Endodermal cell (in vitro differentiated cells): ENCODE measurements around the gene B4GALT5. TPM values are rescaled to one million over a fixed set of nuclear protein-coding genes. Genes with fewer than 3 reads are reported as not detected.

Experiments
- DNase-seq: peaks from one replicate; pipeline ENCODE4 v3.0.0-alpha.2; 2017
- H3K27ac ChIP-seq: 2 replicates; pipeline ENCODE4 v1.5.1; 2013; ENCODE audit warnings: mild to moderate bottlenecking, low read depth, low read length, moderate library complexity
- H3K27me3 ChIP-seq: 2 replicates; pipeline ENCODE4 v1.6.1; 2013; ENCODE audit warnings: mild to moderate bottlenecking, low read length, moderate library complexity; ENCODE audit not compliant: insufficient read depth, control insufficient read depth, poor library complexity, severe bottlenecking
- H3K36me3 ChIP-seq: 2 replicates; pipeline ENCODE4 v1.7.0; 2013; ENCODE audit warnings: mild to moderate bottlenecking, low read length, moderate library complexity; ENCODE audit not compliant: control insufficient read depth, insufficient read depth
- H3K4me1 ChIP-seq: one replicate; pipeline ENCODE4 v1.7.0; 2013; ENCODE audit warnings: low read length; ENCODE audit not compliant: control insufficient read depth, insufficient read depth
- H3K4me3 ChIP-seq: 2 replicates; pipeline ENCODE4 v1.5.1; 2013; ENCODE audit warnings: mild to moderate bottlenecking, low read length, moderate library complexity
- H3K9ac ChIP-seq: 2 replicates; pipeline ENCODE4 v1.6.1; 2013; ENCODE audit warnings: mild to moderate bottlenecking, low read length, moderate library complexity; ENCODE audit not compliant: poor library complexity, severe bottlenecking; ENCODE audit errors: extremely low read depth
- H3K9me3 ChIP-seq: 2 replicates; pipeline ENCODE4 v1.6.1; 2013; ENCODE audit warnings: mild to moderate bottlenecking, low read length, moderate library complexity; ENCODE audit not compliant: control insufficient read depth
- H3K27ac Mint-ChIP-seq: 2 replicates; pipeline ENCODE4 v1.8.0; 2020; ENCODE audit warnings: mixed read lengths
- H3K27me3 Mint-ChIP-seq: 2 replicates; pipeline ENCODE4 v1.8.0; 2021; ENCODE audit warnings: mild to moderate bottlenecking, mixed read lengths; ENCODE audit not compliant: insufficient read depth
- H3K36me3 Mint-ChIP-seq: 2 replicates; pipeline ENCODE4 v1.8.0; 2020; ENCODE audit warnings: low read depth, mixed read lengths
- H3K4me1 Mint-ChIP-seq: 2 replicates; pipeline ENCODE4 v1.8.0; 2020; ENCODE audit warnings: mixed read lengths
- H3K4me3 Mint-ChIP-seq: 2 replicates; pipeline ENCODE4 v1.8.0; 2020; ENCODE audit warnings: mild to moderate bottlenecking, moderate library complexity, mixed read lengths
- H3K9me3 Mint-ChIP-seq: 2 replicates; pipeline ENCODE4 v1.8.0; 2020; ENCODE audit warnings: mild to moderate bottlenecking, mixed read lengths
- WGBS, 2 experiments: methylation state at CpG; one replicate each; pipeline versions ENCODE4 v1.1.5 to v1.1.7; 2013; ENCODE audit warnings: missing lambda C conversion rate in 2 of 2, mixed read lengths in 1 of 2; ENCODE audit not compliant: insufficient coverage in 1 of 2, insufficient read length in 1 of 2; 5-methylcytosine and 5-hydroxymethylcytosine counted together
- total RNA-seq, 2 donors: library from RNA; stranded (reverse); fragmentation: NEBNext Ultra II Directional in 1 of 2; extraction: Animal tissue kit (Norgen Biotek cat#: 25700) in 1 of 2; gene quantifications; 2 replicates in 1 of 2; 3 replicates in 1 of 2; pipeline ENCODE4 v1.2.1, GENCODE V29; 2021
- TF ChIP-seq, protein P1 (sequence below): fragments of 200-600 bp; sonication (generic); conservative IDR thresholded peaks from 2 replicates; pipeline ENCODE4 v1.5.0; 2021; ENCODE audit warnings: antibody characterized with exemption, mild to moderate bottlenecking

B4GALT5 gene
- total RNA-seq, 2 donors from 2014 or later: 57.0 to 58.8 TPM

DNA sequence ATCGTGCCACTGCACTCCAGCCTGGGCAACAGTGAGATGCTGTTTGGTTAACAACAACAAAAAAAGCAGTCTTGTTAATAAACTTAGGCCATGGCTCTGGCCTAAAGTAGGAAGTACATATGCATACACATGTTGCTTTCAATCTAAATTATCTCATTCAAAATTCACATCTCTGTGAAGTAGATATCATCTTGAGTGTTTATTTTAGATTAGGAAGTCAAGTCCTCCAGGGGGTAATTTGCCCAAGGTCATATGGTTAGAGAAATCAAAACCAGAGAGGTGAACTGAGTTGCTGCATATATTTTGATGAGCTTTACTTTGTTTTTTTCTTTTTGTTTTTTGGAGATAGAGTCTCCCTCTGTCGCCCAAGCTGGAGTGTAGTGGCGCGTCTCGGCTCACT, 52.8 kb downstream of the B4GALT5 start:
- H3K9me3 Mint-ChIP-seq: no peaks in the 10 kb centered on the region
- H3K4me1 Mint-ChIP-seq: peaks cover 16% of the 10 kb centered on the region
- no peak overlapping the region for H3K4me3 Mint-ChIP-seq
- H3K36me3 Mint-ChIP-seq: peaks cover 9% of the 10 kb centered on the region
- no peak overlapping the region for H3K4me3 ChIP-seq
- peaks cover 17% of the 10 kb centered on the region for H3K4me1 ChIP-seq
- H3K9me3 ChIP-seq: no peaks in the 10 kb centered on the region
- H3K27me3 Mint-ChIP-seq: no peaks in the 10 kb centered on the region
- H3K27ac ChIP-seq: no peak overlapping the region
- no peak overlapping the region for H3K27ac Mint-ChIP-seq
- no peak for DNase-seq
- H3K27me3 ChIP-seq: no peaks in the 10 kb centered on the region
- TF ChIP-seq, protein P1, sequence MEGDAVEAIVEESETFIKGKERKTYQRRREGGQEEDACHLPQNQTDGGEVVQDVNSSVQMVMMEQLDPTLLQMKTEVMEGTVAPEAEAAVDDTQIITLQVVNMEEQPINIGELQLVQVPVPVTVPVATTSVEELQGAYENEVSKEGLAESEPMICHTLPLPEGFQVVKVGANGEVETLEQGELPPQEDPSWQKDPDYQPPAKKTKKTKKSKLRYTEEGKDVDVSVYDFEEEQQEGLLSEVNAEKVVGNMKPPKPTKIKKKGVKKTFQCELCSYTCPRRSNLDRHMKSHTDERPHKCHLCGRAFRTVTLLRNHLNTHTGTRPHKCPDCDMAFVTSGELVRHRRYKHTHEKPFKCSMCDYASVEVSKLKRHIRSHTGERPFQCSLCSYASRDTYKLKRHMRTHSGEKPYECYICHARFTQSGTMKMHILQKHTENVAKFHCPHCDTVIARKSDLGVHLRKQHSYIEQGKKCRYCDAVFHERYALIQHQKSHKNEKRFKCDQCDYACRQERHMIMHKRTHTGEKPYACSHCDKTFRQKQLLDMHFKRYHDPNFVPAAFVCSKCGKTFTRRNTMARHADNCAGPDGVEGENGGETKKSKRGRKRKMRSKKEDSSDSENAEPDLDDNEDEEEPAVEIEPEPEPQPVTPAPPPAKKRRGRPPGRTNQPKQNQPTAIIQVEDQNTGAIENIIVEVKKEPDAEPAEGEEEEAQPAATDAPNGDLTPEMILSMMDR: no peak
- no peak overlapping the region for H3K9ac ChIP-seq
- peaks cover 8% of the 10 kb centered on the region for H3K36me3 ChIP-seq
- 90 to 100% methylated on average over 2 to 5 of the region's 5 CpGs for WGBS, 2 experiments

DNA sequence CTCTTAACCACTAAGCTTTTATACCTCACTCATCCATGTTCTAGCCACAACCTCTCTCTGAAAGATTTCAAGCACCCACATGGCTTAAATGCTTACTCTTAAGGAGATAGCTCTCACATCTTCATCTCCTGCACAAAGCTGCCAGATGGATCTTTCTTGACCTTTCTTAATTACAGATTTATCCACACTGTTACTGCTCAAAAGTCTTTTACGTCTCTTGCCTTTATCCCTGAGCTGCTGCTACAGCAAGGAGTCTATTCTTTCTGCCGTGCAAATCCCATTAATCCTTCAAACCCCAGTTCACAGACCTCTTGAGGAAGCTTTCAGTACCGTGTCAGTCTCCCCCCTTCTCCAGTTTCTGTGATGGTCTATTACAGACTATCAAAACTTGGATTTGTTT, 54.6 kb downstream of the B4GALT5 start:
- 29 to 36% methylated on average over 3 of the region's 3 CpGs for WGBS, 2 experiments

DNA sequence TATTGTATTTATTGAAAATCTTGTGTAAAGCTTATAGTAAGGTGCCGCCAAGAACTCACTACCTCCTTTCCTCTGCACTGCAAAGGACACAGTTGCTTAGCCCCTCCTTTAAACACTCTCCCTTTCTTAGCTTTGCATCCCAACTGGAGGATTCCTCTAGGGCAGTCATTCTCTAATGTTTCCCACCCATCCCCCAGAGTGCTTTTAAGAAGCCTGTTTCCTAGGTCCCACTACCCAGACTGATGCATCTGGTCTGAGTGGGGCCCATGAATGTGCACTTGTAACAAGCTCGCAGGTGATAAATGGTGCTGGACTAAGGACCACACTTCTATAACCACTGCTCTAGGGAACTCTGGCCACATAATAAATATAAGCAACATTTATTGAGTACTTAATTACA, 55.2 kb downstream of the B4GALT5 start:
- DNase-seq: peak; percentile 66
- Mint-ChIP-seq H3K9me3 (no peaks in the 10 kb centered on the region), H3K27me3 (no peaks in the 10 kb centered on the region), H3K4me3 (no peak overlapping the region), H3K27ac (no peak overlapping the region), H3K36me3 (peaks cover 31% of the 10 kb centered on the region), H3K4me1 (peaks cover 16% of the 10 kb centered on the region)
- peak overlapping the region; percentile 54 for H3K4me3 ChIP-seq
- TF ChIP-seq, protein P1: no peak
- WGBS, 2 experiments: 14 to 51% methylated on average over 2 of the region's 2 CpGs
- H3K9ac ChIP-seq: no peak overlapping the region
- H3K27ac ChIP-seq: peak overlapping the region; percentile 74
- H3K27me3 ChIP-seq: no peaks in the 10 kb centered on the region
- H3K36me3 ChIP-seq: peaks cover 29% of the 10 kb centered on the region
- H3K9me3 ChIP-seq: no peaks in the 10 kb centered on the region
- H3K4me1 ChIP-seq: peaks cover 17% of the 10 kb centered on the region

More for the DNA sequence above, 54.6 kb downstream of the B4GALT5 start:
- TF ChIP-seq, protein P1: no peak
- Mint-ChIP-seq H3K9me3 (no peaks in the 10 kb centered on the region), H3K4me1 (peaks cover 16% of the 10 kb centered on the region), H3K27me3 (no peaks in the 10 kb centered on the region), H3K27ac (no peak overlapping the region), H3K36me3 (peaks cover 26% of the 10 kb centered on the region), H3K4me3 (no peak overlapping the region)
- H3K36me3 ChIP-seq: peaks cover 23% of the 10 kb centered on the region
- DNase-seq: no peak
- H3K9ac ChIP-seq: no peak overlapping the region
- no peaks in the 10 kb centered on the region for H3K9me3 ChIP-seq
- peak overlapping the region; percentile 24 for H3K4me3 ChIP-seq
- H3K4me1 ChIP-seq: peaks cover 17% of the 10 kb centered on the region
- no peaks in the 10 kb centered on the region for H3K27me3 ChIP-seq
- peak overlapping the region; percentile 74 for H3K27ac ChIP-seq
